Measurements from ENCODE around the gene TLX2.

TLX2 gene

GRCh38 chr2:74530239-74531187 is 16.3 kb downstream of the TLX2 start:
- Mint-ChIP-seq H3K27ac (peak overlapping the region; percentile 96), H3K9me3 (no peaks in the 10 kb centered on the region), H3K27me3 (ENCODE audit: low read depth) (no peaks in the 10 kb centered on the region), H3K4me3 (peak overlapping the region; percentile 97), H3K36me3 (ENCODE audit: low read depth) (peaks cover 45% of the 10 kb centered on the region), H3K4me1 (ENCODE audit: low read depth) (peaks cover 48% of the 10 kb centered on the region)

GRCh38 chr2:74531666-74532065 is 17.4 kb downstream of the TLX2 start:
- Mint-ChIP-seq H3K4me1 (ENCODE audit: low read depth) (peaks cover 41% of the 10 kb centered on the region), H3K4me3 (peak overlapping the region; percentile 97), H3K27me3 (ENCODE audit: low read depth) (no peaks in the 10 kb centered on the region), H3K9me3 (no peaks in the 10 kb centered on the region), H3K36me3 (ENCODE audit: low read depth) (peaks cover 34% of the 10 kb centered on the region), H3K27ac (peak overlapping the region; percentile 96)

GRCh38 chr2:74532222-74532621 is 18.0 kb downstream of the TLX2 start:
- Mint-ChIP-seq H3K27me3 (ENCODE audit: low read depth) (no peaks in the 10 kb centered on the region), H3K36me3 (ENCODE audit: low read depth) (peaks cover 28% of the 10 kb centered on the region), H3K4me3 (peak overlapping the region; percentile 97), H3K9me3 (no peaks in the 10 kb centered on the region), H3K4me1 (ENCODE audit: low read depth) (peaks cover 38% of the 10 kb centered on the region), H3K27ac (peak overlapping the region; percentile 96)

- Mint-ChIP-seq H3K4me3 (no peak overlapping the region), H3K9me3 (no peaks in the 10 kb centered on the region), H3K36me3 (ENCODE audit: low read depth) (peaks cover 17% of the 10 kb centered on the region), H3K27ac (no peak overlapping the region), H3K4me1 (ENCODE audit: low read depth) (peaks cover 27% of the 10 kb centered on the region), H3K27me3 (ENCODE audit: low read depth) (peaks cover 4% of the 10 kb centered on the region)
Observed at GRCh38 chr2:74533464-74533863, 19.2 kb downstream of the TLX2 start.

GRCh38 chr2:74534411-74534810 is 20.2 kb downstream of the TLX2 start:
- H3K4me1 Mint-ChIP-seq (ENCODE audit: low read depth), result peaks cover 30% of the 10 kb centered on the region
- H3K9me3 Mint-ChIP-seq, result no peaks in the 10 kb centered on the region
- peaks cover 4% of the 10 kb centered on the region for H3K27me3 Mint-ChIP-seq (ENCODE audit: low read depth)
- H3K4me3 Mint-ChIP-seq, result no peak overlapping the region
- H3K36me3 Mint-ChIP-seq (ENCODE audit: low read depth), result peaks cover 12% of the 10 kb centered on the region
- no peak overlapping the region for H3K27ac Mint-ChIP-seq

- Mint-ChIP-seq H3K27ac (no peak overlapping the region), H3K36me3 (ENCODE audit: low read depth) (peaks cover 12% of the 10 kb centered on the region), H3K9me3 (no peaks in the 10 kb centered on the region)
Observed at GRCh38 chr2:74535440-74535965, 21.3 kb downstream of the TLX2 start.

GRCh38 chr2:74536166-74536950 is 22.1 kb downstream of the TLX2 start:
- H3K27ac Mint-ChIP-seq, result no peak overlapping the region
- H3K4me3 Mint-ChIP-seq, result no peak overlapping the region
- peaks cover 4% of the 10 kb centered on the region for H3K27me3 Mint-ChIP-seq (ENCODE audit: low read depth)
- no peaks in the 10 kb centered on the region for H3K9me3 Mint-ChIP-seq
- H3K36me3 Mint-ChIP-seq (ENCODE audit: low read depth), result peaks cover 10% of the 10 kb centered on the region
- H3K4me1 Mint-ChIP-seq (ENCODE audit: low read depth), result peaks cover 24% of the 10 kb centered on the region

More at GRCh38 chr2:74535440-74535965, 21.3 kb downstream of the TLX2 start:
- peaks cover 4% of the 10 kb centered on the region for H3K27me3 Mint-ChIP-seq (ENCODE audit: low read depth)
- no peak overlapping the region for H3K4me3 Mint-ChIP-seq
- peaks cover 30% of the 10 kb centered on the region for H3K4me1 Mint-ChIP-seq (ENCODE audit: low read depth)

GRCh38 chr2:74537140-74537539 is 22.9 kb downstream of the TLX2 start:
- Mint-ChIP-seq H3K9me3 (no peaks in the 10 kb centered on the region), H3K27ac (no peak overlapping the region), H3K27me3 (ENCODE audit: low read depth) (peaks cover 5% of the 10 kb centered on the region), H3K4me3 (no peak overlapping the region), H3K36me3 (ENCODE audit: low read depth) (peaks cover 7% of the 10 kb centered on the region), H3K4me1 (ENCODE audit: low read depth) (peaks cover 16% of the 10 kb centered on the region)

GRCh38 chr2:74538881-74539339 is 24.7 kb downstream of the TLX2 start:
- no peak overlapping the region for H3K27ac Mint-ChIP-seq
- peaks cover 13% of the 10 kb centered on the region for H3K27me3 Mint-ChIP-seq (ENCODE audit: low read depth)

GRCh38 chr2:74540291-74540690 is 26.0 kb downstream of the TLX2 start:
- no peak overlapping the region for H3K4me3 Mint-ChIP-seq

More at GRCh38 chr2:74538881-74539339, 24.7 kb downstream of the TLX2 start:
- Mint-ChIP-seq H3K4me3 (no peak overlapping the region), H3K36me3 (ENCODE audit: low read depth) (peaks cover 2% of the 10 kb centered on the region), H3K9me3 (no peaks in the 10 kb centered on the region), H3K4me1 (ENCODE audit: low read depth) (peaks cover 13% of the 10 kb centered on the region)

GRCh38 chr2:74542978-74543377 is 28.7 kb downstream of the TLX2 start:
- no peaks in the 10 kb centered on the region for H3K9me3 Mint-ChIP-seq
- H3K4me3 Mint-ChIP-seq, result no peak overlapping the region
- H3K4me1 Mint-ChIP-seq (ENCODE audit: low read depth), result peaks cover 15% of the 10 kb centered on the region
- H3K27ac Mint-ChIP-seq, result no peak overlapping the region
- peaks cover 1% of the 10 kb centered on the region for H3K36me3 Mint-ChIP-seq (ENCODE audit: low read depth)
- peaks cover 38% of the 10 kb centered on the region for H3K27me3 Mint-ChIP-seq (ENCODE audit: low read depth)

More at GRCh38 chr2:74540291-74540690, 26.0 kb downstream of the TLX2 start:
- Mint-ChIP-seq H3K27me3 (ENCODE audit: low read depth) (peaks cover 18% of the 10 kb centered on the region), H3K36me3 (ENCODE audit: low read depth) (peaks cover 1% of the 10 kb centered on the region), H3K27ac (no peak overlapping the region), H3K9me3 (no peaks in the 10 kb centered on the region), H3K4me1 (ENCODE audit: low read depth) (peaks cover 12% of the 10 kb centered on the region)

GRCh38 chr2:74544634-74545033 is 30.4 kb downstream of the TLX2 start:
- H3K4me3 Mint-ChIP-seq, result no peak overlapping the region
- H3K27ac Mint-ChIP-seq, result no peak overlapping the region
- H3K4me1 Mint-ChIP-seq (ENCODE audit: low read depth), result peaks cover 12% of the 10 kb centered on the region
- peaks cover 42% of the 10 kb centered on the region for H3K27me3 Mint-ChIP-seq (ENCODE audit: low read depth)
- H3K36me3 Mint-ChIP-seq (ENCODE audit: low read depth), result peaks cover 1% of the 10 kb centered on the region
- no peaks in the 10 kb centered on the region for H3K9me3 Mint-ChIP-seq

- Mint-ChIP-seq H3K27ac (no peak overlapping the region), H3K36me3 (ENCODE audit: low read depth) (peaks cover 1% of the 10 kb centered on the region), H3K27me3 (ENCODE audit: low read depth) (peaks cover 51% of the 10 kb centered on the region), H3K4me1 (ENCODE audit: low read depth) (peaks cover 12% of the 10 kb centered on the region), H3K9me3 (no peaks in the 10 kb centered on the region), H3K4me3 (no peak overlapping the region)
Observed at GRCh38 chr2:74546004-74546403, 31.8 kb downstream of the TLX2 start.

- Mint-ChIP-seq H3K4me3 (peak overlapping the region; percentile 78), H3K9me3 (no peaks in the 10 kb centered on the region), H3K36me3 (ENCODE audit: low read depth) (no peaks in the 10 kb centered on the region), H3K27ac (peak overlapping the region; percentile 4), H3K27me3 (ENCODE audit: low read depth) (peaks cover 46% of the 10 kb centered on the region), H3K4me1 (ENCODE audit: low read depth) (peaks cover 15% of the 10 kb centered on the region)
Observed at GRCh38 chr2:74548285-74548899, 34.1 kb downstream of the TLX2 start.
